SU-DHL-6 (cell line): ENCODE results near the gene KLRC4.
A peak's percentile ranks its signal among the peaks of the same experiment; 100 is the strongest.

Experiments used
- H2AFZ ChIP-seq: fragments of 200-600 bp; sonication (generic); 2 replicates; pipeline ENCODE4 v1.6.1; 2014; ENCODE audit warnings: low read depth, mild to moderate bottlenecking, moderate library complexity, mixed read lengths, antibody characterized with exemption, low read length; ENCODE audit not compliant: severe bottlenecking
- H3F3A ChIP-seq: fragments of 200-600 bp; shearing (Covaris generic); 2 replicates; pipeline ENCODE4 v1.6.0; 2016; ENCODE audit warnings: antibody characterized with exemption, mild to moderate bottlenecking; ENCODE audit not compliant: insufficient read depth
- H3K27ac ChIP-seq: fragments of 200-600 bp; sonication (generic); 2 replicates; pipeline ENCODE4 v1.5.1; 2016; ENCODE audit warnings: low read depth, mild to moderate bottlenecking, low read length, moderate library complexity, mixed read lengths
- H3K27me3 ChIP-seq: fragments of 200-600 bp; sonication (generic), shearing (Covaris generic); 2 replicates; pipeline ENCODE4 v1.6.0; 2014; ENCODE audit warnings: mild to moderate bottlenecking, low read length
- H3K36me3 ChIP-seq: fragments of 200-600 bp; sonication (generic); 2 replicates; pipeline ENCODE4 v1.6.1; 2014; ENCODE audit warnings: mild to moderate bottlenecking, low read length, mixed read lengths
- H3K4me2 ChIP-seq: fragments of 300-600, 200-600 bp; shearing (Covaris generic), sonication (generic); 2 replicates; pipeline ENCODE4 v1.6.0; 2014; ENCODE audit warnings: low read length, low read depth, mild to moderate bottlenecking; ENCODE audit not compliant: poor library complexity, severe bottlenecking
- H3K4me3 ChIP-seq: fragments of 200-600 bp; sonication (generic); 2 replicates; pipeline ENCODE4 v1.5.1; 2014; ENCODE audit warnings: antibody characterized with exemption, low read length, mild to moderate bottlenecking, mixed read lengths; ENCODE audit not compliant: insufficient read depth, poor library complexity, severe bottlenecking
- H3K79me2 ChIP-seq: fragments of 200-600 bp; sonication (generic); 2 replicates; pipeline ENCODE4 v1.6.1; 2014; ENCODE audit warnings: mild to moderate bottlenecking, low read length, moderate library complexity; ENCODE audit not compliant: insufficient read depth
- H3K9ac ChIP-seq: fragments of 200-600 bp; sonication (generic); 2 replicates; pipeline ENCODE4 v1.7.0; 2014; ENCODE audit warnings: mild to moderate bottlenecking, low read length
- H3K9me2 ChIP-seq: fragments of 200-600 bp; sonication (generic); replicated peaks from 2 replicates; pipeline ENCODE4 v1.6.1; 2014; ENCODE audit warnings: low read length; ENCODE audit not compliant: insufficient read depth
- H3K9me3 ChIP-seq: fragments of 200-600 bp; sonication (generic); 2 replicates; pipeline ENCODE4 v1.6.1; 2014; ENCODE audit warnings: low read length, mixed read lengths; ENCODE audit not compliant: insufficient read depth
- H4K20me1 ChIP-seq: fragments of 200-600 bp; sonication (generic); 2 replicates; pipeline ENCODE4 v1.6.1; 2014; ENCODE audit warnings: low read depth, mild to moderate bottlenecking, antibody characterized with exemption, low read length, moderate library complexity, mixed read lengths
- EZH2phosphoT487 ChIP-seq: fragments of 200-600 bp; sonication (generic), shearing (Covaris generic); conservative IDR thresholded peaks from 2 replicates; pipeline ENCODE4 v1.6.1; 2018; ENCODE audit warnings: mild to moderate bottlenecking, antibody characterized with exemption, low read length, moderate library complexity, mixed read lengths
- TF ChIP-seq, protein P1 (sequence below): fragments of 200-600 bp; sonication (generic); IDR thresholded peaks from one replicate; pipeline ENCODE4 v1.5.1; 2017; ENCODE audit warnings: antibody characterized with exemption, mild to moderate bottlenecking, low read length, moderate library complexity; ENCODE audit not compliant: insufficient read depth, poor library complexity, severe bottlenecking

The KLRC4 gene

DNA sequence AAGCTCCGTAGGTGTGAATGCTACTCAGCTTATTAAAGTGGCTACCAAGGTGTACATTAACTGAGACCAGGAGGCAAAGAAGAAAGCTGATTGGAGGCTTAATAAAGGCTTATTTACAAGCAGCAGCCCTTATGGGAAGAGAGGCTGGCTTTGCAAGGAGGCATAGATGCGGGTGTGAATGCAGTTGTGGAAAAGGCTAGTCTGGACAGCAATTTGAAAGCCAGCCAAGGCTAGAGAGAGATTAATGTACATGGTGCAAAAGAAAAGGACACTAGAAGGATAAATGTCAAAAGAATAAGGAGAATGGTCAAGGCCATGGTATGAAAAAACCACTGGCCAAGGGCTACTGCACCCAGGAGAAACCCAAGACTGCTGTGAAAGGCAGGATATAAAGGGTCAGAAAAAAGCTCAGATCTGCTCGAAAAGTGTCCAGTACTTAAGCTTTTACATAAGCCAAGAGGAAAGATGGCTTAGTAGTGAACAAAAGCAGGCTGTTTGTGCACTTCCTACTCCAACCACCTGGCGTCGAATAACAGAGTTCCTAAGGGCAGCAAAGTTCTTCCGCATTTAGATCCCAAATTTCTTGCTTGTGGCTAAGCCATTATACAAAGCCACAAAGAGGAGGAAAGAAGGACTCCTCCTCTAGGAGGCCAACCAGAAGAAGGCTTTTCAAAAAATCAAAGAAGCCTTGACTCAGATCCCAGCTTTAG, 43.7 kb downstream of the KLRC4 start:
- no peaks in the 10 kb centered on the region for H3K27me3 ChIP-seq
- no peaks in the 10 kb centered on the region for H3K36me3 ChIP-seq
- H2AFZ ChIP-seq: peak overlapping the region; percentile 83
- no peaks in the 10 kb centered on the region for H3F3A ChIP-seq
- TF ChIP-seq EZH2phosphoT487: no peak
- TF ChIP-seq, protein P1, sequence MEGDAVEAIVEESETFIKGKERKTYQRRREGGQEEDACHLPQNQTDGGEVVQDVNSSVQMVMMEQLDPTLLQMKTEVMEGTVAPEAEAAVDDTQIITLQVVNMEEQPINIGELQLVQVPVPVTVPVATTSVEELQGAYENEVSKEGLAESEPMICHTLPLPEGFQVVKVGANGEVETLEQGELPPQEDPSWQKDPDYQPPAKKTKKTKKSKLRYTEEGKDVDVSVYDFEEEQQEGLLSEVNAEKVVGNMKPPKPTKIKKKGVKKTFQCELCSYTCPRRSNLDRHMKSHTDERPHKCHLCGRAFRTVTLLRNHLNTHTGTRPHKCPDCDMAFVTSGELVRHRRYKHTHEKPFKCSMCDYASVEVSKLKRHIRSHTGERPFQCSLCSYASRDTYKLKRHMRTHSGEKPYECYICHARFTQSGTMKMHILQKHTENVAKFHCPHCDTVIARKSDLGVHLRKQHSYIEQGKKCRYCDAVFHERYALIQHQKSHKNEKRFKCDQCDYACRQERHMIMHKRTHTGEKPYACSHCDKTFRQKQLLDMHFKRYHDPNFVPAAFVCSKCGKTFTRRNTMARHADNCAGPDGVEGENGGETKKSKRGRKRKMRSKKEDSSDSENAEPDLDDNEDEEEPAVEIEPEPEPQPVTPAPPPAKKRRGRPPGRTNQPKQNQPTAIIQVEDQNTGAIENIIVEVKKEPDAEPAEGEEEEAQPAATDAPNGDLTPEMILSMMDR: no peak
- no peak overlapping the region for H3K27ac ChIP-seq
- no peaks in the 10 kb centered on the region for H3K9me2 ChIP-seq
- no peaks in the 10 kb centered on the region for H3K9me3 ChIP-seq
- H3K4me3 ChIP-seq: peak overlapping the region; percentile 50
- no peaks in the 10 kb centered on the region for H4K20me1 ChIP-seq
- H3K4me2 ChIP-seq: peak overlapping the region; percentile 77
- no peaks in the 10 kb centered on the region for H3K79me2 ChIP-seq
- H3K9ac ChIP-seq: no peak overlapping the region

DNA sequence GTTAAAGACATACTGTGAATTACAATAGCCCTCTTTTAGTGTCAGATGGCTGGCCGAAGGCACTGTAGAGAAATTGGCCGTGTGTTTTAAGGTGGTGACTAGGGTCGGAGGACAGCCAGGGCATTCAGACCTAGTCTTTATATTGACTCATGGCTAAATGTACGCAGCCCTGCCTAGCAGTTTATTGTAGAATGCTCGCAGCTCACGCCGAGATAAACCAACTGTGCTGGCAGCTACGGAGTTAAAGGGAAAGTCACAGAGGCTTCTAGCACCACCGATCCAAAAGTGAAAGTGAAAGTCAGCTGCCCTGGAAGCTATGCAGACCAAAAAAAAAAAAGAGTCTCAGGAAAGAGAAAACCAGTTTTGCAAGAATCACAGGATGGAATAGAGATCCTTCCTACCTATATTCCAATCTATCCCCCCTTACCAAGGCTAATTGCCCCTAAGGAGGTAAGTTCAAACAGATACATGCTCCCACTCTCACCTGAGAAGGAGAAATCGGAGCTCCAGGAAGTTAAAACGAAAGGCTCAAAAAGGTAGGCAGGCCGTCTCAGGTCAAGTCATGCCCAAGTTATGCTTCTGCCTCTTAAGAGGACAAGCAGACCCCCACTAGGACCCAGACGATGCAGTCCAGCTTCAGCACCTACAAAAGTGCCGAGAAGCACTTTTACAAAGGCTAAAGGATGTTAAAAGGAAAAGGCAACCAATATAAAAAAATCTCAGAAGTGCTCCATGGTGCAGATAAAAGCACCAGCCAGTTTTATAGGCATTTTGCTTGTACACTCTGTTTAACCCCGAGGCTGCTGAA, 44.5 kb downstream of the KLRC4 start:
- Histone ChIP-seq H3K4me2 (peak overlapping the region; percentile 77), H2AFZ (peak overlapping the region; percentile 83), H3K79me2 (no peaks in the 10 kb centered on the region), H3K27ac (no peak overlapping the region), H3K36me3 (no peaks in the 10 kb centered on the region), H4K20me1 (no peaks in the 10 kb centered on the region), H3K9me2 (no peaks in the 10 kb centered on the region), H3F3A (no peaks in the 10 kb centered on the region), H3K4me3 (peak overlapping the region; percentile 50), H3K9me3 (no peaks in the 10 kb centered on the region), H3K27me3 (no peaks in the 10 kb centered on the region), H3K9ac (peak overlapping the region; percentile 31; the same call in 1 of the 2 replicates)
- TF ChIP-seq EZH2phosphoT487: no peak
- TF ChIP-seq, protein P1: no peak

DNA sequence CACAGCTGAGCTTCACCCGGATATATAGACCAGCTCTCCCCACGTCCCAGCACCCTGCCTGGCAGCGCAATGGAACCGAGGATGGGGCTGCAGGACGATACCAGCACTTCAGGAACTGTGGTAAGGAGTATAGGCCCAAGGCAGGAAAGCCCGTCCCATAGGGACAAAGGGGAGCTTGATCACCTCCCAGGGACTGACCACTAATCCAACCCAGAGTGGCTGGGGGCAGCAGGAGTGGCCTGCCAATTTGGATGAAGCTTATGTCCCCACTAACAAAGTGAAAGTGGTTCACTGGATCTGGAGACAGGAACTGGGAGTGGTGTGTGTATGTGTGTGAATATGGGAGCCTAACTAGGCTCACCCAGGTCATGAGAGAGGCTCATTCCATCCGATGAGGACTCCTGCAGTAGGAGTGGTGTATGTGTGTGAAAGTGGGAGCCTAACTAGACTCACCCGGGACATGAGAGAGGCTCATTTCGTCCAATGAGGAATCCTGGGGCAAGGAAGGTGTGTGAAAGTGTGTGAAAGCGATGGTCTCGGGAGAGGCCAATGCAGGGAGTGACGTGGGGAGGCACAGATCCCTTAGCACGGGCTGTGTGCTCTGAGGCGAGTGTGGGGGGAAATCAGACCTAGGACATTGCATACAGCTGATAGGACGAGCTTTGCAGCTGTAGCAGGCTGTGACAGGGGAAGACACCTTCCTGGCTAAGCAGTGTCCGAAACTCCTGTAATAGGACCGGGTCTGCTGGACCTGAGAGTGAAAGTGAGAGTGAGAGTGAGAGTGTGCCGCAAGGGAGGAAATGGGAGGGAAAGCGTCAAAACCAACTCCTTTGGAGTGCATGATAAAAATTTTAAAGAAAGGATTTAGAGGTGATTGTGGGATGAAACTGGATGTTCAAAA, 45.4 kb downstream of the KLRC4 start:
- no peaks in the 10 kb centered on the region for H3K79me2 ChIP-seq
- H3K9me2 ChIP-seq: no peaks in the 10 kb centered on the region
- H3K36me3 ChIP-seq: no peaks in the 10 kb centered on the region
- no peaks in the 10 kb centered on the region for H3K27me3 ChIP-seq
- no peak overlapping the region for H3K27ac ChIP-seq
- peak overlapping the region; percentile 31; the same call in 1 of the 2 replicates for H3K9ac ChIP-seq
- no peaks in the 10 kb centered on the region for H3F3A ChIP-seq
- TF ChIP-seq EZH2phosphoT487: no peak
- TF ChIP-seq, protein P1: no peak
- H2AFZ ChIP-seq: peak overlapping the region; percentile 83
- no peaks in the 10 kb centered on the region for H4K20me1 ChIP-seq
- H3K4me2 ChIP-seq: peak overlapping the region; percentile 77
- H3K4me3 ChIP-seq: peak overlapping the region; percentile 50
- no peaks in the 10 kb centered on the region for H3K9me3 ChIP-seq
